Measurements from ENCODE around the gene CMKLR1. TPM values are rescaled to one million over a fixed set of nuclear protein-coding genes. Genes with fewer than 3 reads are reported as not detected.
A peak's percentile ranks its signal among the peaks of the same experiment; 100 is the strongest.

The CMKLR1 gene
- total and polyA plus RNA-seq, 9 of the 15 experiments (the other 6 are each of a cell fraction or from before 2014, with no cell fraction given) = 0.11 to 1.4 (median 0.20) TPM

DNA sequence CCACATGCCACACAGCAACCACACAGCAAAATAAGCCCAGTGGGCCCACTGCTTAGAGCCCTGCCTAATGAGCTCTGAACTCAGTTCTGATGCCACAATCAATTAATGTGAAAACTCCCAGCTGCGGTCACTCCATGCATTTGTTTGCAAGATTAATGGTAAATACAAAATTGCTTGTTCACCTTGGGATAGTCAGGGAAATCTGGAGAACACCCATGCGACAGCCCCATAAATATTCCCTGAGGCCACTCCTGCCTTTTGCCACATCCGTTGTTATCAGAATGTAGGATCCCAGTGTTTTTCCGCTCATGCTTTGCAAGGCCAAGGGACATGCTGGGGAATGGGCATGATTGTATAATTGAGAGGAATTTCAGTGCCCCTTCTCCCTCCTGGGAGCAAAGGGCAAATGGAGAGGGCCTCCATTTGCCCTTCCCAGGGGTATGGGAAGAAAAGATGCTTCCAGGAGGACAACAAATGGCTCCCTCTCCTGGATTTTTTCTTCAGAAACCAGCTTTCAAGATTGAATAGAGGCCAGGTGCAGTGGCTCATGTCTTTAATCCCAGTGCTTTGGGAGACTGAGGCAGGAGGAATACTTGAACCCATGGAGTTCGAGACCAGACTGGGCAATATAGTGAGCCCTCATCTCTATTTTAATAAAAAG, 30.8 kb upstream of the CMKLR1 start:
- Histone ChIP-seq H3K36me3 (ENCODE audit: control insufficient read depth, insufficient read depth, low read length) (no peaks in the 10 kb centered on the region), H3K27me3 (ENCODE audit: control insufficient read depth in 2 of 2, insufficient read depth in 2 of 2, low read length in 2 of 2) (peaks cover 8 to 29% of the 10 kb centered on the region in 2 experiments), H3K27ac (ENCODE audit: extremely low read depth, low read depth, low read length) (no peak overlapping the region), H3K9me1 (ENCODE audit: control insufficient read depth, insufficient read depth, low read length) (no peaks in the 10 kb centered on the region), H3K4me2 (ENCODE audit: insufficient read depth, low read length) (no peak overlapping the region), H3K4me3 (no peak overlapping the region), H2AFZ (ENCODE audit: low read depth, low read length) (no peak overlapping the region), H3K9me3 (replicated peaks; ENCODE audit: control insufficient read depth, insufficient read depth, low read depth, low read length) (no peaks in the 10 kb centered on the region), H3K4me1 (replicated peaks in 1 of 2; ENCODE audit: control insufficient read depth in 2 of 2, insufficient read depth in 2 of 2, low read length in 2 of 2) (no peaks in the 10 kb centered on the region; a peak in 1 of 5 replicates), H3K9ac (ENCODE audit: insufficient read depth in 1 of 2, low read depth in 2 of 2, low read length in 2 of 2) (no peak overlapping the region), H4K20me1 (replicated peaks; ENCODE audit: control insufficient read depth, insufficient read depth, low read length) (no peaks in the 10 kb centered on the region), H3K79me2 (ENCODE audit: control insufficient read depth, insufficient read depth, low read length) (no peaks in the 10 kb centered on the region)
- ATAC-seq = no peak
- CTCF ChIA-PET (ENCODE audit: low intra/inter-chr PET ratio) = no interaction called here
- DNase-seq (ENCODE audit: extremely low read depth in 1 of 4, low spot score in 3 of 4) = no peak
- WGBS (ENCODE audit: insufficient coverage, low coverage, missing lambda C conversion rate) = 0% methylated on average over 5 of the region's 5 CpGs
- intact Hi-C loops (cut with micrococcal nuclease) (no loop called here), in situ Hi-C loops (cut with MboI) (no loop called here)
- no peak for FAIRE-seq
- no TSS peak for BruUV-seq (replicated peaks)
- POLR2A ChIA-PET = interaction anchor here (1.0 kb wide), 1 partner anchor 9 kb away, joined by 3 read pairs; no protein-coding TSS in a partner anchor
- TF ChIP-seq L3MBTL2 (IDR thresholded peaks at IDR 0.05) (no peak), ZNF124 (CRISPR knock-in tag; IDR thresholded peaks at IDR 0.05) (no peak), TAL1 (IDR thresholded peaks at IDR 0.05) (no peak), PURB (CRISPR knock-in tag; IDR thresholded peaks at IDR 0.05; ENCODE audit: low read depth) (no peak), RAD21 (CRISPR knock-in tag; conservative IDR thresholded peaks at IDR 0.05 in 1 of 2, IDR thresholded peaks at IDR 0.05 in 1 of 2) (0 out of 4 replicates have a peak, but pooled peaks of 1 of the 2 experiments have one; percentile 9), SIRT6 (IDR thresholded peaks at IDR 0.05; ENCODE audit: low read depth, low read length) (no peak)
- TF ChIP-seq, protein P1, sequence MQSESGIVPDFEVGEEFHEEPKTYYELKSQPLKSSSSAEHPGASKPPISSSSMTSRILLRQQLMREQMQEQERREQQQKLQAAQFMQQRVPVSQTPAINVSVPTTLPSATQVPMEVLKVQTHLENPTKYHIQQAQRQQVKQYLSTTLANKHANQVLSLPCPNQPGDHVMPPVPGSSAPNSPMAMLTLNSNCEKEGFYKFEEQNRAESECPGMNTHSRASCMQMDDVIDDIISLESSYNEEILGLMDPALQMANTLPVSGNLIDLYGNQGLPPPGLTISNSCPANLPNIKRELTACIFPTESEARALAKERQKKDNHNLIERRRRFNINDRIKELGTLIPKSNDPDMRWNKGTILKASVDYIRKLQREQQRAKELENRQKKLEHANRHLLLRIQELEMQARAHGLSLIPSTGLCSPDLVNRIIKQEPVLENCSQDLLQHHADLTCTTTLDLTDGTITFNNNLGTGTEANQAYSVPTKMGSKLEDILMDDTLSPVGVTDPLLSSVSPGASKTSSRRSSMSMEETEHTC (IDR thresholded peaks at IDR 0.05) = no peak
- TF ChIP-seq, protein P2, sequence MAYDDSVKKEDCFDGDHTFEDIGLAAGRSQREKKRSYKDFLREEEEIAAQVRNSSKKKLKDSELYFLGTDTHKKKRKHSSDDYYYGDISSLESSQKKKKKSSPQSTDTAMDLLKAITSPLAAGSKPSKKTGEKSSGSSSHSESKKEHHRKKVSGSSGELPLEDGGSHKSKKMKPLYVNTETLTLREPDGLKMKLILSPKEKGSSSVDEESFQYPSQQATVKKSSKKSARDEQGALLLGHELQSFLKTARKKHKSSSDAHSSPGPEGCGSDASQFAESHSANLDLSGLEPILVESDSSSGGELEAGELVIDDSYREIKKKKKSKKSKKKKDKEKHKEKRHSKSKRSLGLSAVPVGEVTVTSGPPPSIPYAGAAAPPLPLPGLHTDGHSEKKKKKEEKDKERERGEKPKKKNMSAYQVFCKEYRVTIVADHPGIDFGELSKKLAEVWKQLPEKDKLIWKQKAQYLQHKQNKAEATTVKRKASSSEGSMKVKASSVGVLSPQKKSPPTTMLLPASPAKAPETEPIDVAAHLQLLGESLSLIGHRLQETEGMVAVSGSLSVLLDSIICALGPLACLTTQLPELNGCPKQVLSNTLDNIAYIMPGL (CRISPR knock-in tag; IDR thresholded peaks at IDR 0.05) = no peak
- TF ChIP-seq, protein P3, sequence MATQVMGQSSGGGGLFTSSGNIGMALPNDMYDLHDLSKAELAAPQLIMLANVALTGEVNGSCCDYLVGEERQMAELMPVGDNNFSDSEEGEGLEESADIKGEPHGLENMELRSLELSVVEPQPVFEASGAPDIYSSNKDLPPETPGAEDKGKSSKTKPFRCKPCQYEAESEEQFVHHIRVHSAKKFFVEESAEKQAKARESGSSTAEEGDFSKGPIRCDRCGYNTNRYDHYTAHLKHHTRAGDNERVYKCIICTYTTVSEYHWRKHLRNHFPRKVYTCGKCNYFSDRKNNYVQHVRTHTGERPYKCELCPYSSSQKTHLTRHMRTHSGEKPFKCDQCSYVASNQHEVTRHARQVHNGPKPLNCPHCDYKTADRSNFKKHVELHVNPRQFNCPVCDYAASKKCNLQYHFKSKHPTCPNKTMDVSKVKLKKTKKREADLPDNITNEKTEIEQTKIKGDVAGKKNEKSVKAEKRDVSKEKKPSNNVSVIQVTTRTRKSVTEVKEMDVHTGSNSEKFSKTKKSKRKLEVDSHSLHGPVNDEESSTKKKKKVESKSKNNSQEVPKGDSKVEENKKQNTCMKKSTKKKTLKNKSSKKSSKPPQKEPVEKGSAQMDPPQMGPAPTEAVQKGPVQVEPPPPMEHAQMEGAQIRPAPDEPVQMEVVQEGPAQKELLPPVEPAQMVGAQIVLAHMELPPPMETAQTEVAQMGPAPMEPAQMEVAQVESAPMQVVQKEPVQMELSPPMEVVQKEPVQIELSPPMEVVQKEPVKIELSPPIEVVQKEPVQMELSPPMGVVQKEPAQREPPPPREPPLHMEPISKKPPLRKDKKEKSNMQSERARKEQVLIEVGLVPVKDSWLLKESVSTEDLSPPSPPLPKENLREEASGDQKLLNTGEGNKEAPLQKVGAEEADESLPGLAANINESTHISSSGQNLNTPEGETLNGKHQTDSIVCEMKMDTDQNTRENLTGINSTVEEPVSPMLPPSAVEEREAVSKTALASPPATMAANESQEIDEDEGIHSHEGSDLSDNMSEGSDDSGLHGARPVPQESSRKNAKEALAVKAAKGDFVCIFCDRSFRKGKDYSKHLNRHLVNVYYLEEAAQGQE (IDR thresholded peaks at IDR 0.05; ENCODE audit: borderline replicate concordance) = peak; percentile 14; the same call in 1 of the 2 replicates
- TF ChIP-seq, protein P3 (CRISPR knock-in tag; IDR thresholded peaks at IDR 0.05; ENCODE audit: low read depth) = no peak

All from K562 (cell line).